MM.1S (cell line): ENCODE measurements around the gene ALDOA.

Experiments
- DNase-seq: peaks from one replicate; pipeline ENCODE4 v3.0.0-alpha.2; 2015
- H2AFZ ChIP-seq: fragments of 300-600 bp; sonication (generic); 2 replicates; pipeline ENCODE4 v1.6.0; 2016; ENCODE audit warnings: antibody characterized with exemption, low read length
- H3F3A ChIP-seq: fragments of 300-600 bp; sonication (generic); 2 replicates; pipeline ENCODE4 v1.6.1; 2016; ENCODE audit warnings: mild to moderate bottlenecking, antibody characterized with exemption, low read length, moderate library complexity, mixed read lengths; ENCODE audit not compliant: insufficient read depth
- H3K27ac ChIP-seq: fragments of 300-600 bp; sonication (generic); 2 replicates; pipeline ENCODE4 v1.5.1; 2016; ENCODE audit warnings: mild to moderate bottlenecking, low read length
- H3K27me3 ChIP-seq: fragments of 300-600 bp; sonication (generic); replicated peaks from 2 replicates; pipeline ENCODE4 v1.6.0; 2016; ENCODE audit warnings: low read length; ENCODE audit not compliant: insufficient read depth
- H3K36me3 ChIP-seq: fragments of 300-600 bp; sonication (generic); replicated peaks from 2 replicates; pipeline ENCODE4 v1.6.1; 2016; ENCODE audit warnings: mild to moderate bottlenecking, low read length, mixed read lengths; ENCODE audit not compliant: insufficient read depth
- H3K4me1 ChIP-seq: fragments of 300-600 bp; sonication (generic); 2 replicates; pipeline ENCODE4 v1.6.1; 2016; ENCODE audit warnings: low read length, mixed read lengths
- H3K4me2 ChIP-seq: fragments of 300-600 bp; sonication (generic); 2 replicates; pipeline ENCODE4 v1.6.0; 2016; ENCODE audit warnings: low read depth, low read length
- H3K4me3 ChIP-seq: fragments of 300-600 bp; sonication (generic); 2 replicates; pipeline ENCODE4 v1.5.1; 2016; ENCODE audit warnings: low read length, mixed read lengths
- H3K79me2 ChIP-seq: fragments of 300-600 bp; sonication (generic); 2 replicates; pipeline ENCODE4 v1.6.1; 2016; ENCODE audit warnings: mixed run types, low read length, mixed read lengths
- H3K9ac ChIP-seq: fragments of 300-600 bp; sonication (generic); 2 replicates; pipeline ENCODE4 v1.6.1; 2016; ENCODE audit warnings: low read length, mixed read lengths
- H3K9me2 ChIP-seq: fragments of 300-600 bp; sonication (generic); replicated peaks from 2 replicates; pipeline ENCODE4 v1.6.1; 2016; ENCODE audit warnings: mild to moderate bottlenecking, low read length, mixed read lengths; ENCODE audit not compliant: insufficient read depth
- H3K9me3 ChIP-seq: fragments of 300-600 bp; sonication (generic); replicated peaks from 2 replicates; pipeline ENCODE4 v1.6.1; 2016; ENCODE audit warnings: mild to moderate bottlenecking, low read length, mixed read lengths; ENCODE audit not compliant: insufficient read depth
- H4K20me1 ChIP-seq: fragments of 300-600 bp; sonication (generic); 2 replicates; pipeline ENCODE4 v1.6.1; 2016; ENCODE audit warnings: mild to moderate bottlenecking, low read length, moderate library complexity, mixed read lengths; ENCODE audit not compliant: insufficient read depth
- CTCF ChIP-seq: fragments of 300-600 bp; sonication (generic); IDR thresholded peaks from 2 replicates; pipeline ENCODE4 v1.5.1; 2016; ENCODE audit warnings: antibody characterized with exemption, low read length, mixed read lengths
- EZH2 ChIP-seq: fragments of 300-600 bp; sonication (generic); optimal IDR thresholded peaks from 2 replicates; pipeline ENCODE3; 2017; ENCODE audit warnings: low read depth, mild to moderate bottlenecking, antibody characterized with exemption, low read length, mixed read lengths
- EZH2phosphoT487 ChIP-seq: fragments of 300-600 bp; sonication (generic); IDR thresholded peaks from 2 replicates; pipeline ENCODE4 v1.6.1; 2018; ENCODE audit warnings: antibody characterized with exemption, low read length

ALDOA gene

GRCh38 chr16:30092373-30093010, 26.9 kb downstream of the ALDOA start:
- Histone ChIP-seq H3K36me3 (no peaks in the 10 kb centered on the region), H3K4me2 (peak overlapping the region; percentile 95), H4K20me1 (no peaks in the 10 kb centered on the region), H3F3A (peaks cover 22% of the 10 kb centered on the region), H3K9ac (peak overlapping the region; percentile 67), H3K27ac (peak overlapping the region; percentile 71), H3K4me3 (peak overlapping the region; percentile 75), H3K79me2 (peaks cover 21% of the 10 kb centered on the region), H3K9me3 (no peaks in the 10 kb centered on the region), H3K4me1 (peaks cover 24% of the 10 kb centered on the region), H2AFZ (peak overlapping the region; percentile 59), H3K9me2 (no peaks in the 10 kb centered on the region), H3K27me3 (no peaks in the 10 kb centered on the region)
- no peak for TF ChIP-seq EZH2phosphoT487
- peak; percentile 92 for TF ChIP-seq CTCF
- DNase-seq: peak; percentile 88

- H3K4me3 ChIP-seq: peak overlapping the region; percentile 99
- no peaks in the 10 kb centered on the region for H3K9me2 ChIP-seq
- TF ChIP-seq EZH2phosphoT487: no peak
- TF ChIP-seq EZH2: no peak
- TF ChIP-seq CTCF: no peak
- H3K9me3 ChIP-seq: no peaks in the 10 kb centered on the region
- DNase-seq: no peak
- H2AFZ ChIP-seq: no peak overlapping the region
- peaks cover 21% of the 10 kb centered on the region for H3K79me2 ChIP-seq
- peak overlapping the region; percentile 100 for H3K4me2 ChIP-seq
- H3K4me1 ChIP-seq: peaks cover 24% of the 10 kb centered on the region
- peaks cover 22% of the 10 kb centered on the region for H3F3A ChIP-seq
- H3K36me3 ChIP-seq: no peaks in the 10 kb centered on the region
- H3K27ac ChIP-seq: peak overlapping the region; percentile 55; the same call in 1 of the 2 replicates
- H4K20me1 ChIP-seq: no peaks in the 10 kb centered on the region
- no peaks in the 10 kb centered on the region for H3K27me3 ChIP-seq
- peak overlapping the region; percentile 95; the same call in 1 of the 2 replicates for H3K9ac ChIP-seq
Measured at GRCh38 chr16:30094541-30095165, 29.1 kb downstream of the ALDOA start.

DNA sequence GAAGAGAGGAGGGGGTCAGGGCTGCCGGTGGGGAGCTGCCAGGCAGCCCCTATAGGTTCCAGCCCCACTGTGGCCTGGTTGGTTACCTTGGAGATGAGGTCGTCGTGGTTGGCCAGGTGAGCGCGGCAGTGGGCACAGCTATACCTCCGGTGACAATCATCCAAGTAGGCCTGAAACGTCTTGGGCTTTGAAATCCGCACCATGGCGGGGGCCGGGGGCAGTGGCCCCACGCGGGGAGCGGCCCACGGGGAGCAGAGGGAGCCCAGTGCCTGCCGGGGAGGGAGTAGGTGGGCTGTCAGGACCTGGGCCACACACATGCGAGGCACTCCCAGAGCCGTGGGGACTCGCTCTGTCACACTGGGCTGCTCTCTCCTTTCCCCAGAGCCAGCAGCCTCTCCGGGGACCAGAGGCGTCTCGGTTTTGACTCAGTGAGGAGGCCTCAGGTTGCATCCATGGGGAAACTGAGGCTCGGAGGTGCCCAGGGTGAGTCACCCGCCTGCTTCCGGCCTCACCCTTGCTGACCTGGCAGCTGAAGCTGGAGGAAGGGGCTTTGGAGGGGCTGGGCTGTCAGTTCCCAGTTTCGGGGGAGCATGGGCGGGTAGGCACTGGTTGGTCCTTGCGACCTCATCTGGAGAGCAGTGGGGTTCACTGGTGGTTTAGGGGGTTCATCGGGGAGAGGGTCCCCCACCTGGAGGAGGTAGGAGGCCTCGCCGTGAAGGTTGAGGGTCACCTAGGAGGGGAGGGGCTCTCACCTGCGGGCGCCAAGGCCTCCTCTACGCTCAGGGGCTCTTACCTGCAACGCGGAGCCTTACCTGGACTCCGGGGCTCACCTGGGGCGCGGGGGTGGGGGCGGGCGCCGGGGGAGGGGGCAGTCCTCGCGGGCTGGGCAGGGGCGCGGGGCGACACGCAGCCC, 29.9 kb downstream of the ALDOA start:
- Histone ChIP-seq H3K27me3 (no peaks in the 10 kb centered on the region), H3K4me1 (peaks cover 24% of the 10 kb centered on the region), H3K27ac (peak overlapping the region; percentile 55; the same call in 1 of the 2 replicates), H2AFZ (peak overlapping the region; percentile 54), H3K36me3 (no peaks in the 10 kb centered on the region), H4K20me1 (no peaks in the 10 kb centered on the region), H3K9me3 (no peaks in the 10 kb centered on the region), H3K9me2 (no peaks in the 10 kb centered on the region), H3K79me2 (peaks cover 21% of the 10 kb centered on the region), H3K9ac (peak overlapping the region; percentile 95), H3K4me2 (peak overlapping the region; percentile 100), H3K4me3 (peak overlapping the region; percentile 99), H3F3A (peaks cover 22% of the 10 kb centered on the region)
- peak; percentile 30 for DNase-seq
- TF ChIP-seq CTCF (no peak), EZH2phosphoT487 (no peak), EZH2 (no peak)
